NCI-H187 (cell line): ENCODE results near the gene APOBEC3G.

Experiments
- DNase-seq, 2 experiments: peaks; one replicate each; lab custom pipeline; 2025; lab: John Stamatoyannopoulos, UW

The APOBEC3G gene

GRCh38 chr22:39091126-39092081 is 14.3 kb downstream of the APOBEC3G start:
- DNase-seq: no peak

- DNase-seq: no peak
Observed at GRCh38 chr22:39092111-39092862, 15.2 kb downstream of the APOBEC3G start.

- DNase-seq: no peak
Observed at GRCh38 chr22:39094717-39095389, 17.8 kb downstream of the APOBEC3G start.

- DNase-seq: no peak
Observed at GRCh38 chr22:39095971-39096370, 18.9 kb downstream of the APOBEC3G start.

- no peak for DNase-seq
Observed at GRCh38 chr22:39097098-39098020, 20.3 kb downstream of the APOBEC3G start, which contains the start of gene APOBEC3H. Gene APOBEC3H (plus strand): TSS chr22:39097244. CDS start chr22:39100279, 3,035 bp downstream.

- no peak for DNase-seq
Observed at GRCh38 chr22:39098026-39098425, 21.0 kb downstream of the APOBEC3G start.

GRCh38 chr22:39098576-39098975 is 21.5 kb downstream of the APOBEC3G start:
- no peak for DNase-seq

GRCh38 chr22:39101226-39101625 is 24.2 kb downstream of the APOBEC3G start:
- no peak for DNase-seq

DNA sequence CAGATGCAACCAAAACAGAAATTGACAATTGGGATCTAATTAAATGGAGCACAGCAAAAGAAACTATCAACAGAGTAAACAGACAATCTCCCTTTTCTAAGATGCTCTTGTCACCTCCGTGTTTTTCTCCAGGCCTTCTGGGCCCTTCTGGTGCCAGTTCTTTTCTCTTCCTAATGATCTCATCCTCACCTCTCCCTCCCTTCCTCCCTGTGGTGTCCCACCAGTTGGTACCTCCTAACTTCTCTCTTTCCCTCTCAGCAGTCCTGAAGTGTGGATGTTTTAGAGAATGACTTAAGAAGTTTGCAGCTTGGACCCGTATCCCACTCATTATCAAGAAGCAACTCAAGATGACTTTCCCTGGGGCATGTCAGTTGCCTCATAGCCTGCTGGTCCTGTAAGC is 26.4 kb downstream of the APOBEC3G start:
- no peak for DNase-seq

GRCh38 chr22:39106326-39106725 is 29.3 kb downstream of the APOBEC3G start:
- DNase-seq: no peak

DNA sequence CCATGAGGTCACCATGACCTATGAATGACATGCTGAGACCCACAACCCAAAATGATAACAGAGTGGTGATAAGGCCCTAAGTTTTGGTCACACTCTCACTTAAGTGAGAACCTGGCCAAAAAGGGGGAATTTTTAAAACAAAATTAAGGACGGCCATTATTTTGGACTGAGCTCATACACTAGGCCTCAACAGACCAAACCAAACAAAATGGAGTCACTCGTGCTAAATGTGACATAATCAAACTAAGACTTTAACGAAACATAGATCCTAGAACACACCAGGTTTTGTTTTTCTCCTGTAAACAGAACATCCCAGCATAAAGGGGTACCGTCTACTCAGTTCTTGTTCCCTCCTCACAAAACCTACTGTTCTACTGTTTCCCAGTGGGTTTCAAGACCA is 31.4 kb downstream of the APOBEC3G start:
- no peak for DNase-seq

DNA sequence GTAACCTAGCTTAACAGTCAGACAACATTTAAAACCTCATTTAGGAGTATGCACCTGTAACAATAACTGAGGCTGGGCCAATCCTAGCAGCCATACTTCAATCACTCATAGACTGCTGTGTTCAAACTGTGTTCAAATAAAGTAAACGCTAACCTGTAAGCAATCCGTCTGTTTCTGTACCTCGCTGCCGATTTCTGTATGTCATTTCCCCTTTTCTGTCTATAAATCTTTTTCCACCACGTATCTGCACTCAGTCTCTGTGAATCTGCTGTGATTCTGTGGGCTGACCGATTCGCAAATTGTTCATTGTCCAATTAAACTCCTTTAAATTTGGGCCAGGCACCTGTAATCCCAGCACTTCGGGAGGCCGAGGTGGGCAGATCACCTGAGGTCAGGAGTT is 32.3 kb downstream of the APOBEC3G start:
- no peak for DNase-seq

- DNase-seq: no peak
Observed at GRCh38 chr22:39110631-39111561, 33.8 kb downstream of the APOBEC3G start.

DNA sequence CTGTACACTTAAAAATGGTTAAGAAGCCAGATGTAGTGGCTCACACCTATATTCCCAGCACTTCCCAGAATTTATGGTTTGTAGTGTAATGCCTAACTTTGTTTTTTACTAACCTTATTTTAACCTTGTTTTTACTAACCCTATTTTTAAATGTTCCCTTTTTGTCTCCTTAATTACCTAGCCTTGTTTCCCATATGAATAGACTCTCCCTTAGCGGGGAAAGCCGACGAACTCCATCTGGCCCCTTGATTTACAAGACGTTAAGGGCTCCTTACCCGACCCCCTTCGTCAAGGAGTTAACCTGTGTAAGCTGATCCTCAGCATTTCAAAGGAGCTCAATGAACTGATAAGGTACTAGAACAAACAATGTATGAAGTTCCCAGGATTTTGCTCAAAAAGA is 37.0 kb downstream of the APOBEC3G start:
- DNase-seq: no peak

DNA sequence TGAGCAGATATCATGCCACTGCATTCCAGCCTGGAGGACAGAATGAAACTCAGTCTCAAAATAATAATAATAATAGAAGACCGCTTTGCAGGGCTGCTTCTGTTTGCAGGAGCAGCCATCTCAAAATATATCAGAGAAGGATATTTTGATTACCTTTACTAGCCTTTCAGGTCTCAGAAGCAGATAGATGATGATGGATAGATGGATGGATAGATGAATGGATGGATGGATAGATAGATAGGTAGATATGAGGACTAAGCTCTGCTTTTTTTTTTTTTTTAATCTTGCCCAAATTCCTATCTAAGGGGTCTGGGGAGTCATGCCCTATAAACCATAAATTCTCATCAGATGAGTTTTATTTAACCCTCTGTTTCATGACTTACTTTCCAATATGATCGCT is 38.5 kb downstream of the APOBEC3G start:
- no peak for DNase-seq

DNA sequence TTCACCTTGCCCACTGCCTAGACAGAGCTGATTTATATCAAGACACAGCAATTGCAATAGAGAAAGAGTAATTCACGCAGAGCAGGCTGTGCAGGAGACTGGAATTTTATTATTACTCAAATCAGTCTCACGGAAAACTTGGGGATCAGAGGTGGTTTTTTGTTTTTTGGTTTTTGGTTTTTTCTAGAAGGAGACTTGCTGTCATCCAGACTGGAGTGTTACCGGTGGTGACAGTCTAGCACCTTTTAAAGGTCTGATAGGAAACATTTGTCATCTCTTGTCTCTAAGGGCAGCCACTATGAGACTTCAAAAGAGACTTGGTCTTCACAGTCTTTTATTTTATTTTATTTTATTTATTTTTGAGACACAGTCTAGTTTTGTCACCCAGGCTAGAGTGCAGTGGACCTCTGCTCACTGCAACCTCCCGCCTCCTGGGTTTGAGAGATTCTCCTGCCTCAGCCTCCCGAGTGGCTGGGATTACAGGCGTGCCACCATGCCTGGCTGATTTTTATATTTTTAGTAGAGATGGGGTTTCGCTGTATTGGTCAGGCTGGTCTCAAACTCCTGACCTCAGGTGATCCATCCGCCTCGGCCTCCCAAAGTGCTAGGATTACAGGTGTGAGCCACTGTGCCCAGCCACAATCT is 39.0 kb downstream of the APOBEC3G start:
- no peak for DNase-seq

DNA sequence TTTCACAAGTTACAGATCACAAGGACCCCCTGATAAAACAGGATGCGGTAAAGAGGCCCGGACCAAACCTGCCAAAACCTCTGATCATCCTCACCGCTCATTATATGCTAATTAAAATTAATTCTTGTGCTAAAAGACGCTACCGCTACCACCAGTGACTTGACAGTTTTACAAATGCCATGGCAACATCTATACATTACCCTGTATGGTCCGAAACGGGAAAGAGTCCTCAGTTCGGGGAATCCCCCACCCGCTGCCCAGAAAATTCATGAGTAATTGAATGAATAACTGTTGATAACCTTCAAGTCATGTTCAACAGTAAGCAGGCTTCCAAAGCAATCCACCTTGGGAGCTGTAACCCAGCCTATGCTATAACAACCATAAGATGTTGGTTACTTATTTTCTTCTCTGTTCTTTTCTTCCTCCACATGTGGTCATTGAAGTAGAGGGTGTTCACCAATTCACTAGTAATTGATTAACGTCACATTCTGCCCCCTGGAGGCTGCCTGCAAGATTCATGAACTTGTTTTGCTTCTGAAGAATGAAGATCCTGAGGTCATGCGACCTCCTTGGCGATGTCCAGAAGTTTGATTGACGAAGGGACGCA is 40.6 kb downstream of the APOBEC3G start:
- no peak for DNase-seq

DNA sequence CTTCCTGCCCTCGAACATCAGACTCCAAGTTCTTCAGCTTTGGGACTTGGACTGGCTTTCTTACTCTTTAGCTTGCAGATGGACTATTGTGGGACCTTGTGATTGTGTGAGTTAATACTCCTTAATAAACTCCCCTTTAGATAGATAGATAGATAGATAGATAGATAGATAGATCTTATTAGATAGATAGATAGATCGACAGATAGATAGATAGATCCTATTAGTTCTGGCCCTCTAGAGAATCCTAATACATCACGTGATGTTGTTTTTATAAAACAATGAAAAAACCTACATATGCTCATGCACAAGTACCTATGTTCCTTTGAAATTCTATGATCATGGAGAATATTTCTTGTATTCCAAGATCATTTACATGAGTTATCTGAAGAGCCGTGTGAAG is 43.9 kb downstream of the APOBEC3G start:
- no peak for DNase-seq

DNA sequence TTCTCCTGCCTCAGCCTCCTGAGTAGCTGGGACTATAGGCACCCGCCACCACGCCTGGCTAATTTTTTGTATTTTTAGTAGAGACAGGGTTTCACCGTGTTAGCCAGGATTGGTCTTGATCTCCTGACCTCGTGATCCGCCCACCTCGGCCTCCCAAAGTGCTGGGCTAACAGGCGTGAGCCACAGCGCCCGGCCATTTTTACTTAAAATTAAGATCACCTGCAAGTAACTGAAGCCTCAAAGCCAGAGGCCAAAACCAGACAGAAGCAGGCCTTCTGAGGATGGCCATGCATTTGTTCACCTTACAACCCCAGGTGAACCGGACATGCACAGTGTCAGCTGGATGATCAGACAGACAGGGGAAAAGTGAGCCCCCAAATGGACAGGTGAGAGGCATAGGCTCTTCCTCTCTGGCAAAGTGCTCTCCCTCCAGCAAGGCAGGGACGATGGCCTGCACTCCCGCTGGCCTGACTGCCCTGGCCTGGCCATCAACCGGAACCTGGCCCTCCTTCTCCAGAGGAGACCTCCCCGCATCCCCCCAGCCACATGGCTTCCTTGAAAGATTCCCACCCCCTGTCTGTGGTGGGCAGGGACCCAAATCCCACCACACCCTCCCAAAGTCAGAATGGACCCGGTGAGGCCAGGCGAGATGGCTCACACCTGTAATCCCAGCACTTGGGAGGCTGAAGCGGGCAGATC is 45.8 kb downstream of the APOBEC3G start:
- DNase-seq: no peak
